H1 (cell line): ENCODE measurements around the gene USP3. TPM values are rescaled to one million over a fixed set of nuclear protein-coding genes. Genes with fewer than 3 reads are reported as not detected.

Experiments
- CTCF ChIA-PET: fragments of 300-600 bp; sonication (Branson Sonifier 250); formaldehyde crosslinking; loops from one replicate; lab custom pipeline; 2021; ENCODE audit not compliant: partially characterized antibody; lab: Charles Lee
- POLR2A ChIA-PET: fragments of 300-600 bp; sonication (Branson Sonifier 250); formaldehyde crosslinking; loops from one replicate; lab custom pipeline; 2021; ENCODE audit warnings: inconsistent platforms; ENCODE audit not compliant: partially characterized antibody; lab: Charles Lee
- DNase-seq, 2 experiments: peaks; one replicate each; pipeline versions ENCODE4 v3.0.0 to v3.0.0-alpha.2; 2010 to 2022; ENCODE audit warnings: low spot score in 2 of 2, low read depth in 1 of 2, mixed read lengths in 1 of 2
- FAIRE-seq: peaks from 2 replicates; lab custom pipeline; 2011; peaks lifted over from hg19 to GRCh38; lab: Jason Lieb, UNC
- H2AFZ ChIP-seq: 2 replicates; pipeline ENCODE4 v1.8.1; 2012; ENCODE audit warnings: low read length, inconsistent platforms
- H2AK5ac ChIP-seq: 2 replicates; pipeline ENCODE4 v1.6.1; 2013; ENCODE audit warnings: low read depth, low read length
- H2BK120ac ChIP-seq: replicated peaks from 2 replicates; pipeline ENCODE3; 2013; ENCODE audit warnings: low read depth, low read length, inconsistent platforms
- H2BK12ac ChIP-seq: 2 replicates; pipeline ENCODE4 v1.6.1; 2013; ENCODE audit warnings: low read depth, low read length
- H2BK15ac ChIP-seq: 2 replicates; pipeline ENCODE4 v1.6.1; 2013; ENCODE audit warnings: low read length
- H2BK20ac ChIP-seq: 2 replicates; pipeline ENCODE4 v1.6.1; 2013; ENCODE audit warnings: low read length
- H2BK5ac ChIP-seq: 2 replicates; pipeline ENCODE4 v1.6.1; 2013; ENCODE audit warnings: low read depth, low read length
- H3K14ac ChIP-seq: 2 replicates; pipeline ENCODE4 v1.6.1; 2013; ENCODE audit warnings: inconsistent platforms; ENCODE audit not compliant: insufficient read length
- H3K18ac ChIP-seq: 2 replicates; pipeline ENCODE4 v1.6.1; 2013; ENCODE audit warnings: low read length; ENCODE audit errors: extremely low read depth
- H3K23ac ChIP-seq: 2 replicates; pipeline ENCODE4 v1.6.1; 2013; ENCODE audit warnings: inconsistent platforms; ENCODE audit not compliant: insufficient read length
- H3K23me2 ChIP-seq: 2 replicates; pipeline ENCODE4 v1.6.1; 2013; ENCODE audit warnings: low read depth, low read length
- H3K27ac ChIP-seq: 2 replicates; pipeline ENCODE4 v1.6.1; 2011; ENCODE audit warnings: low read depth, low read length, inconsistent platforms
- H3K27me3 ChIP-seq, 4 experiments: replicated peaks in 1 of 4; 1 replicate in 1 of 4; 2 replicates in 3 of 4; pipeline versions ENCODE4 v1.6.1 to v1.8.1; 2011 to 2013; ENCODE audit warnings: low read length in 3 of 4, mild to moderate bottlenecking in 3 of 4, inconsistent platforms in 2 of 4, mixed read lengths in 2 of 4, moderate library complexity in 1 of 4; ENCODE audit not compliant: control insufficient read depth in 3 of 4, insufficient read depth in 3 of 4; ENCODE audit errors: extremely low read depth in 1 of 4
- H3K36me3 ChIP-seq, 4 experiments: 2 replicates each; pipeline versions ENCODE4 v1.6.1 to v1.8.1; 2011 to 2013; ENCODE audit warnings: mild to moderate bottlenecking in 4 of 4, low read length in 3 of 4, moderate library complexity in 2 of 4, control low read depth in 1 of 4, inconsistent platforms in 1 of 4; ENCODE audit not compliant: insufficient read depth in 4 of 4, control insufficient read depth in 2 of 4
- H3K4ac ChIP-seq: replicated peaks from 2 replicates; pipeline ENCODE3; 2013; ENCODE audit warnings: low read length, low read depth, mixed read lengths, inconsistent platforms; ENCODE audit not compliant: insufficient read length
- H3K4me1 ChIP-seq, 4 experiments: replicated peaks in 1 of 4; 1 replicate in 1 of 4; 2 replicates in 3 of 4; pipeline versions ENCODE4 v1.6.1 to v1.8.1; 2011 to 2013; ENCODE audit warnings: low read length in 3 of 4, inconsistent platforms in 2 of 4, mixed read lengths in 1 of 4; ENCODE audit not compliant: insufficient read depth in 4 of 4, control insufficient read depth in 3 of 4
- H3K4me2 ChIP-seq, 2 experiments: 2 replicates each; pipeline versions ENCODE4 v1.6.1 to v1.8.1; 2011 to 2013; ENCODE audit warnings: low read depth in 2 of 2, low read length in 2 of 2, control low read depth in 1 of 2, inconsistent platforms in 1 of 2, mild to moderate bottlenecking in 1 of 2; ENCODE audit not compliant: insufficient read depth in 1 of 2
- H3K4me3 ChIP-seq, 4 experiments: fragments of 200-600, 300-600 bp in 1 of 4; sonication (generic), shearing (Covaris generic), sonication (Bioruptor Twin) in 1 of 4; 2 replicates each; pipeline versions ENCODE4 v1.5.1 to v1.8.1; 2011 to 2016; ENCODE audit warnings: low read length in 4 of 4, low read depth in 3 of 4, control low read depth in 2 of 4, inconsistent platforms in 2 of 4, mild to moderate bottlenecking in 2 of 4, mixed read lengths in 1 of 4, moderate library complexity in 1 of 4; ENCODE audit not compliant: insufficient read depth in 2 of 4; ENCODE audit errors: extremely low read depth in 1 of 4
- H3K56ac ChIP-seq: replicated peaks from 2 replicates; pipeline ENCODE3; 2013; ENCODE audit warnings: low read depth, mild to moderate bottlenecking, mixed read lengths, low read length, inconsistent platforms; ENCODE audit not compliant: insufficient read length
- H3K79me1 ChIP-seq: 2 replicates; pipeline ENCODE4 v1.6.1; 2013; ENCODE audit warnings: low read depth, low read length, control low read depth
- H3K79me2 ChIP-seq, 2 experiments: 2 replicates each; pipeline versions ENCODE4 v1.6.1 to v1.8.1; 2012 to 2013; ENCODE audit warnings: low read length in 2 of 2, mild to moderate bottlenecking in 2 of 2, inconsistent platforms in 1 of 2; ENCODE audit not compliant: insufficient read depth in 2 of 2, control insufficient read depth in 1 of 2
- H3K9ac ChIP-seq, 4 experiments: replicated peaks in 1 of 4; 1 replicate in 1 of 4; 2 replicates in 3 of 4; pipeline versions ENCODE4 v1.6.1 to v1.8.1; 2011 to 2013; ENCODE audit warnings: low read depth in 3 of 4, low read length in 3 of 4, control low read depth in 2 of 4, mild to moderate bottlenecking in 2 of 4, moderate library complexity in 2 of 4, inconsistent platforms in 1 of 4; ENCODE audit errors: extremely low read depth in 1 of 4
- H3K9me3 ChIP-seq, 2 experiments: 2 replicates each; pipeline versions ENCODE4 v1.6.1 to v1.8.1; 2012 to 2013; ENCODE audit warnings: mild to moderate bottlenecking in 2 of 2, moderate library complexity in 2 of 2, control low read depth in 1 of 2, inconsistent platforms in 1 of 2, low read depth in 1 of 2, low read length in 1 of 2, mixed read lengths in 1 of 2; ENCODE audit not compliant: insufficient read depth in 2 of 2
- H4K20me1 ChIP-seq, 2 experiments: replicated peaks in 1 of 2; 2 replicates each; pipeline versions ENCODE3 to v1.8.1; 2011 to 2013; ENCODE audit warnings: inconsistent platforms in 2 of 2, low read length in 2 of 2, mild to moderate bottlenecking in 1 of 2; ENCODE audit not compliant: insufficient read depth in 2 of 2, control insufficient read depth in 1 of 2
- H4K5ac ChIP-seq: 2 replicates; pipeline ENCODE4 v1.6.1; 2013; ENCODE audit warnings: low read length, low read depth, mixed read lengths, inconsistent platforms; ENCODE audit not compliant: insufficient read length
- H4K8ac ChIP-seq: 2 replicates; pipeline ENCODE4 v1.8.0; 2013; ENCODE audit warnings: mild to moderate bottlenecking, moderate library complexity, low read length, inconsistent platforms; ENCODE audit not compliant: insufficient read depth; ENCODE audit errors: extremely low read depth
- H4K91ac ChIP-seq: replicated peaks from 2 replicates; pipeline ENCODE3; 2013; ENCODE audit warnings: low read length, mixed read lengths, inconsistent platforms; ENCODE audit not compliant: insufficient read length
- MAX ChIP-seq: IDR thresholded peaks from 2 replicates; pipeline ENCODE4 v1.6.1; 2012; ENCODE audit warnings: inconsistent platforms
- POLR2AphosphoS5 ChIP-seq: IDR thresholded peaks from 2 replicates; pipeline ENCODE4 v1.6.1; 2011; ENCODE audit warnings: low read depth, low read length
- SIX5 ChIP-seq: IDR thresholded peaks from 2 replicates; pipeline ENCODE4 v1.6.1; 2011; ENCODE audit warnings: mild to moderate bottlenecking, low read depth, low read length
- TCF12 ChIP-seq: IDR thresholded peaks from 2 replicates; pipeline ENCODE4 v1.6.1; 2011; ENCODE audit warnings: low read depth, mild to moderate bottlenecking, low read length
- whole genome bisulfite sequencing, 2 experiments: shearing (Covaris generic) in 1 of 2; methylation state at CpG; one replicate each; pipeline versions ENCODE4 v1.1.6 to v1.1.7; 2013 to 2015; ENCODE audit warnings: low lambda C conversion rate in 2 of 2, mixed read lengths in 2 of 2, inconsistent platforms in 1 of 2, low coverage in 1 of 2, missing lambda C conversion rate in 1 of 2; ENCODE audit not compliant: insufficient replicate concordance in 2 of 2, insufficient coverage in 1 of 2, insufficient read length in 1 of 2; ENCODE audit errors: extremely low coverage in 1 of 2, missing lambda C conversion rate in 1 of 2; 5-methylcytosine and 5-hydroxymethylcytosine counted together
- polyA plus RNA-seq, 7 experiments: library from polyadenylated mRNA; depleted of rRNA in 3 of 7; stranded (reverse) in 5 of 7; unstranded in 2 of 7; fragments of >200 nt in 5 of 7; fragments of 200-250 nt in 2 of 7; gene quantifications; 1 replicate in 5 of 7; 2 replicates in 1 of 7; 4 replicates in 1 of 7; pipeline versions ENCODE4 v1.2.1 to v1.2.3, GENCODE V29; 2011 to 2013; ENCODE audit warnings: missing spikeins in 2 of 7, mixed read lengths in 2 of 7
- total RNA-seq: library from RNA; stranded (reverse); fragmentation: NEBNext Ultra II Directional; extraction: Animal tissue kit (Norgen Biotek cat#: 25700); gene quantifications from 2 replicates; pipeline ENCODE4 v1.2.1, GENCODE V29; 2021

USP3 gene
- total and polyA plus RNA-seq, 2 of the 8 experiments (the other 6 are each of a cell fraction or from before 2014, with no cell fraction given): 15.5 to 16.2 TPM

- Histone ChIP-seq H2AK5ac (no peak within 1 kb of the TSS), H3K9me3 (no peaks in the 10 kb centered on the region), H3K4me2 (no peak within 1 kb of the TSS), H4K20me1 (no peaks in the 10 kb centered on the region), H4K8ac (no peak within 1 kb of the TSS), H3K9ac (no peak within 1 kb of the TSS), H3K4me3 (no peak within 1 kb of the TSS), H2BK12ac (peak within 1 kb of the TSS; percentile 75; the same call in 1 of the 2 replicates), H3K56ac (no peak within 1 kb of the TSS), H3K27ac (no peak within 1 kb of the TSS), H3K27me3 (peaks cover 0 to 26% (median 14%) of the 10 kb centered on the region in 4 experiments; a peak in 6 of 7 replicates), H3K23ac (no peak within 1 kb of the TSS), H2AFZ (no peak within 1 kb of the TSS), H3K79me1 (no peaks in the 10 kb centered on the region; the same call in 1 of the 2 replicates), H3K23me2 (peaks cover 13% of the 10 kb centered on the region), H2BK120ac (no peak within 1 kb of the TSS), H4K5ac (no peak within 1 kb of the TSS), H3K36me3 (0 out of 8 replicates have a peak, but pooled peaks cover 0 to 3% (median 0%) of the 10 kb centered on the region in 4 experiments), H3K4ac (no peak within 1 kb of the TSS), H3K79me2 (no peaks in the 10 kb centered on the region), H4K91ac (no peak within 1 kb of the TSS), H2BK5ac (no peak within 1 kb of the TSS; the same call in 1 of the 2 replicates), H3K18ac (no peak within 1 kb of the TSS), H3K14ac (no peak within 1 kb of the TSS), H2BK15ac (no peak within 1 kb of the TSS), H3K4me1 (peaks cover 0 to 21% (median 12%) of the 10 kb centered on the region in 4 experiments; a peak in 6 of 7 replicates), H2BK20ac (no peak within 1 kb of the TSS)
- no peak for DNase-seq
- ChIA-PET POLR2A (interaction anchor here (0.6 to 1.3 kb wide), 2 partner anchors 87 to 94 kb away, joined by 3 to 5 read pairs; no protein-coding TSS in a partner anchor), CTCF (interaction anchor here (0.7 to 4.2 kb wide), 11 partner anchors 9 to 1015 kb away, joined by 3 to 39 read pairs (median 4); no protein-coding TSS in a partner anchor)
- no peak for FAIRE-seq
- TF ChIP-seq TCF12 (no peak), MAX (0 out of 2 replicates have a peak, but pooled peaks have one; percentile 19), SIX5 (no peak), POLR2AphosphoS5 (no peak)
- WGBS, 2 experiments: 86% methylated on average over 23 of the region's 23 CpGs; no CpG with 5 or more reads in 1 of the 2 experiments
Observed at GRCh38 chr15:63597038-63597790, 92.8 kb downstream of the USP3 start, which contains the start of gene FBXL22. Gene FBXL22, plus strand, starts transcription at chr15:63597387. Its CDS starts 6 bp downstream, at chr15:63597393.
